T follicular helper cell (primary cell): ENCODE results near the gene LHFPL3.

Source experiments
- DNase-seq: peaks from one replicate; pipeline ENCODE4 v3.0.0-alpha.2; 2020; ENCODE audit warnings: low read depth

Gene LHFPL3

GRCh38 chr7:104800307-104800706, 471.9 kb downstream of the LHFPL3 start:
- DNase-seq, result no peak

DNA sequence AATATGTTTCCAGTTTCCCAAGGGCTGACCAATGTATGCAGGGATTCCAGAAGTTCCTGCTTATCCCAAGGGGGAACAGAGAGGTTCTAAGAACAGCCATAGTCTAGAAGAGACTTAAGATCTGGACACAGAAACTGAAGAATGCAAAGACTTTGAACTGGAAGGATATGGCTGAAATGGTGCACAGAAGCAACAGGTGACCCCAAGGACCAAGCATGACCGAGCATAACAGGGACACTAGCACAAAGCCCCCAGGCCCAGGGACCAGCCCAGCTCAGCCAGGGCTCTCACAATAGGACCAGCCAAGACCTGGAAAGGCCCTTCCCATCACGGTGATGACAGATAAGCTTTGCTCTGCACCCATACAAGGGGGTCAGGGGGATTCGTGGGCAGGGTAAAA, 472.6 kb downstream of the LHFPL3 start:
- DNase-seq, result no peak

GRCh38 chr7:104803931-104804330, 475.5 kb downstream of the LHFPL3 start:
- no peak for DNase-seq

GRCh38 chr7:104804696-104805095, 476.3 kb downstream of the LHFPL3 start:
- no peak for DNase-seq

- DNase-seq, result no peak
Observed at GRCh38 chr7:104805449-104806317, 477.3 kb downstream of the LHFPL3 start.

- DNase-seq, result no peak
Observed at GRCh38 chr7:104807671-104808070, 479.3 kb downstream of the LHFPL3 start.

DNA sequence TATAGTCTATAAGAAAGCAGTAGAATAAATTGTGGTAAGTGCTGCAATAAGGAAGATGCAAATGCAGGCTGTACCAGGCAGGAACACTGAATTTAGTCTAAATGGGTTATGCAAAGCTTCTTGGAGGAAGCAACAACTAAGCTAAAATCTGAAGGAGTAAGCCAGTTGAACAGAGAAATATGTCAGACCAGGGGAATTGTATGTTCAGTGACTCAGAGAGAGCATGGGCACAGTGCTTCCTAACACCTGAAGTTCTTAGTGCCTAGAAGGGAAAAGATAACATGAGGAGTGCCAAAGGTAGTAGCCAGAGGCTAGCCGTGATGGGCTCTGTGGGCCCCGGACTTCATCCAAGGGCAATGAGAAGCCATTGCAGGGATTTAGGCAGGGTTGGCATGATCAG, 481.5 kb downstream of the LHFPL3 start:
- no peak for DNase-seq

GRCh38 chr7:104814126-104814525, 485.7 kb downstream of the LHFPL3 start:
- no peak for DNase-seq

DNA sequence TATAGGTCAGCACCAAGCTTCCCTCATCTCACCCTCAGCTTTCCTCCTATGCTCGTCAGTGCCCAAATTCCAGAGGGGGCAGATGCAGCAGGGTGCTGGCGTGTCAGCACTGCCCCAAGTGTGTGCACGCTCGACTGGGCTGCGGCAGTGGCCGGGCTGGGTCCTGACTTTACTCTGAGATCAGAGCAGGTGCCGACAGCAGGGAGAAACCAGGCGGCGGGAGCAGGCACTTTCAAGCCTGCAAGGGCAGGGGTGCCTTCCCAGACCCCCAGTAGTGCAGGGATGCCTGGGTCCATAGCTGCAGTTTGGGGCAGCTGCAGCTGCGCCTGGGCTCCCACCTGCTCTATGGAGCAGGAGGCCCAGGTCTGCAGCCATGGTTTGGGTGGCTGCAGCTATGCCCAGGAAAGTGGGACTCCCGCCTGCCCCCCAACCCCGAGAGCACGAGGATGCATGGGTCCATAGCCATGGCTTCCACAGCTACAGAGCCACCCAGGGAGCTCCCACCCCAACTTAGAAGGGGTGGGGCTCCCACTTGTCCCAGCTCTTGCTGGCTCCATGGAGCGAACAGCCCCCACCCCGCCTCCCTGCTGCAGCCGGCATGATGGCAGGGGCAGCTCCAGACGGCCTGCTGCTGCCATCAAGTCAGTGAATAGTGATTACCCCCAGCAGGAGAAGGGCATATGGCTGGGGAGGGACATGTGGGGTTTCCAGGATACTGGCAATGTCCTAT, 486.4 kb downstream of the LHFPL3 start:
- no peak for DNase-seq

GRCh38 chr7:104816537-104816936, 488.1 kb downstream of the LHFPL3 start:
- no peak for DNase-seq

DNA sequence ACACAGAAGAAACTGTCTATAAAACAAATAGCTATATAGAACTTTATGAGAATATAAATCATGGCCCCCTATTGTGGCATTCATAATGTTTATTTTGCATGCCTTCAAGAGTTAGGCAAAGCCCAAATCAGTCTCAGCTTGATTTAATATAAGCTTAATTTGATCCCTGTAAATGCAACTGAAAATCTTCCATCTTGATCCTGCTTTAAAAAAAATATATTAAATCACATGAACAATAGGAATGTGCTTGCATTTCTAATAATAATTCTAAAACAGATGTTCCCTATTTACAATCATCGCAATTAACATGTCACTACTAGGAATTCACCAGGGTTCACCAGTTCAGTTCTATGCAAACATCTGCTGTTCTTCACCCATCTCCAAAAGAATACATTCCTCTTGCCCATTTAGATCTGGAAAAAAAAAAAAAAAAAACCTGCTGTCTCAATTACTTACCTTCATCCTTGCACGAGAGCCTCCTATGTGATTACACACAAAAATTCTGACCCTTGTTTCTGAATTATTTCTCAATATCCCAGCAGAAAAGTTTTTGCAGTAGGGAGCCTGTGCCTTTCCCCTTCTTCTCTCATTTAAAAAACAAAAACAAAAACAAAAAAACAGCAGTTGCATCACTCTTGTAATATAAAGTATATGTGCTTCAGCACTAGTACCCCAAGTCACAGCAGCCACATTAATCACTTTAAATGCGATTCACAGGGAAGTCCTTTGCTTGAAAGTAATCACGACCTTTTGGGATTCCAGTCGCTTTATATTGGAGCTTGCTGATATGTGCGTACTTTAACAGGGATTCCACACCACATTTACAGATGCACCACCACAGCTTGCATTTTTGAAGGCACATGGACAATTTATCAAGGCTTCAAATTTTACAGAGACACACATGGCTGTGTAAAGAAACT, 490.8 kb downstream of the LHFPL3 start:
- no peak for DNase-seq

- no peak for DNase-seq
Observed at GRCh38 chr7:104820836-104821535, 492.6 kb downstream of the LHFPL3 start.

GRCh38 chr7:104823177-104823576, 494.8 kb downstream of the LHFPL3 start:
- no peak for DNase-seq

DNA sequence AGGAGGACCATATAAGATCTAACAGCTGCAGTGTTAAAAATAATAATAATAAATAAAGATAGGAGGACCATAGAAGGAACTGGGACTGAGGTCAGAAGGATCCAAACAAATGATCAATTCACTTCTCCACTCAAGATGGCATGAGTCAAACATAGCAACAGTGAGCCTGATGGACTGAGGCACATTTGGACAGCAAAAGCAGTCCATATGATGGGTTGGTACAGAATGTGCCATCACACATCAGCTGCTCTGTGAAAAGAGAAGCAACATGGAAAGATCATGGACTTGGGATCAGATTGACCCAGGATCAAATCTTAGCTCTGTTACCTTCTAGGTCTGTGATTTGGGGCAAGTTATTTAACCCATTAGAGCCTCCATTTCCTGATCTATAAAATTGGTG, 496.7 kb downstream of the LHFPL3 start:
- DNase-seq, result no peak

- DNase-seq, result no peak
Observed at GRCh38 chr7:104826135-104826534, 497.7 kb downstream of the LHFPL3 start.

DNA sequence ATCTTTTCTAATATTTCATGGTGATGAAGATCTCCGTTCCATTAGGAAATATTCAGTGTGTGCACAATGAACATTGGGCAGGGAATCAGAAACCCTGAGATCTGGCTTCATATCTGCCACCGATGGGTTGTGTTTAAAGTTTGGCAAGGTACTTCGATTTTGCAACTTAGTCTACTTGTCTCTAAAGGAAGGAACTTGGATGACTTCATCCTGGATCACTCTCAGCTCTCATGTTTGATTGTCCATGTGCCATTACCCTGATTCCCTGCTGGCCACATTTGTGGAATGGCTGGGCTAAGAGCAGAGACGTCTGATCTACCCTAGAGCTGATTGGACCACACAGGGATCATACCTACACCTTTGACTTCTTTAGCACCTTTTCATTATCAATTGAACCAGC, 508.6 kb downstream of the LHFPL3 start:
- DNase-seq, result no peak

GRCh38 chr7:104838537-104839299, 510.3 kb downstream of the LHFPL3 start:
- DNase-seq, result no peak

DNA sequence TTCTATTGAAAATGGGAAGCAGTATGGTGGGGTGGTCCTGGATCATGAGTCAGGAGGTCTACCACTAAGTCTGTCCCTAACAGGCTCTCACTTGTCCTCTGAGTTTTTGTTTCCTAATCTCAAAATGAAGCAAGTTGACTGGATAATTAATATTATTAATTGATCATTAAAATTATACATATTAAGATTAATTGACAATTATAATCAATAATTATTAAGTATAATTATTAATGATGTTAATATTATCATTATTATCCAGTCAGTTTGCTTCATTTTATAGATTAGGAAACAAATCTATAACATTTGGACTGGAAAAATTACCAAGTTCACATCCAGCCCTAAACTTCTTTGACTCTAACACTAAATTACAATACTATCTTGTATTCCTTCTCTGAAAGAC, 511.4 kb downstream of the LHFPL3 start:
- DNase-seq, result no peak

DNA sequence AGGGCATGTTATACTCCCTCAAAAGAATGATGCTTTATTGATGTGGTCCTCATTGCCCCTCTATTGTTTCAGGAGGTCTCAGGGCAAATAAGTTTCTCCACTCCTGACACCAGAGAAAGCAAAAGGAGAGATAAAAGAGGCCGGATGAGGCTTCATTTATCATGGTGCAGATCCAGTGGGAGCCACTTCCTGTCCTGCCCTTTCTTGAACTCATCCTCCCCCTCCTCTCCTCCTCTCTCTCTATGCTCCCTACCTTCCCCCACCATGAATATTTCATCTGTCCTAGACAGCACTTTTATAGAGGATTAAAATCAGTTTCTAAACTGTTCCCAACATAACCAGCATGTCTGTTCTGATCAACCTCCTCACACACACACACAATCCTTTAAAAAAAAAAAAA, 513.4 kb downstream of the LHFPL3 start:
- DNase-seq, result no peak

GRCh38 chr7:104843198-104843597, 514.8 kb downstream of the LHFPL3 start:
- DNase-seq, result no peak

- no peak for DNase-seq
Observed at GRCh38 chr7:104845557-104845956, 517.2 kb downstream of the LHFPL3 start.
